OCI-M2 (cell line): ENCODE data around the gene ACACA.
"Not testable (repeated sequence)": the region's sequence is repeated elsewhere in the genome, so short reads cannot be mapped to it uniquely, and the experiment has no call there.

Experiments used
- DNase-seq: peaks from one replicate; lab custom pipeline; 2025; ENCODE audit not compliant: unreplicated experiment; lab: John Stamatoyannopoulos, UW

The ACACA gene

DNA sequence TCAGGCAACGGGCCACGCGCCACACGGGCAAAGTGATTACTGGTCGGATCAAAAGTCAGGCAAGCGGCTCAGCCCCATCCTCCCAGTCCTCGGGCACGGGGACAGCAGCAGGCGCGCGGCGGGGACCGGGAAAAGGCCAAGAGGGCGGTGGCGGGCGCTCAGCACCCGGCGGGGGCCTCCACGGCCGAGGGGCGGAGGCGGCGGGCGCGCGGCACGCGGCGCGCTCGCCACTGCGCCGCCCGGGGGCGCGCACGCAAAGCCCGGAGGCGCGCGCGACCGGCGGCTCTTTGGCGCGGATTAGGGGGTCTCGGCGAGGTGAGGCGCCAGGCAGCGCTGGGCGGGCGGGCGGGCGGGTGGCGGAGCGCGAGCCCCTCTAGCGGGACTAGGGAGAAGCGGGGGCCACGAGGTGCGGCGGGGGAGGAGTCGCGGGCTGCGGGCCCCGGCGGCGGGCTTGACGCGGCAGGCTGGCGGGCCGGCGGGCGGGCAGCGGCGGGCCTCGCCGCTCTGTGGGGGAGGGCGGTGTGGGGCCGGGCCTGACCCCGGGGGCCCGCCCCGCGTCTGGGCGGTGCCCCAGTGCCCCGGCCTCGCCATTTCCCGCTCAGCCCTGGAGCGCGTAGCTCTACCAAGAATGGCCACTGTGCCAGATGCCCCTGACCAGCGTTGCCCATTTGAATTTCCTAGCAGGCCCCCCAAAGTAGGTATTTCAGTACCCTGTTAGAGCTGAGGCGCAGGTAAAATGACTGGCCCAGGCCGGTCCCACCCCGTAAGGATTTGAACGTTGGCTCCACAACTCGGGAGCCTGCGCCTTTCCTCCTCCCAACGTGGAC lies at the start of gene ACACA, which contains the start of gene TADA2A:
Gene ACACA, minus strand, starts transcription at position 202 of the 827 bp plus-strand sequence. CDS start 537 bp downstream, outside the sequence.
Gene TADA2A, plus strand, starts transcription at position 252 of the 827 bp plus-strand sequence. CDS start 4,480 bp downstream, outside the sequence.
- DNase-seq = no peak

DNA sequence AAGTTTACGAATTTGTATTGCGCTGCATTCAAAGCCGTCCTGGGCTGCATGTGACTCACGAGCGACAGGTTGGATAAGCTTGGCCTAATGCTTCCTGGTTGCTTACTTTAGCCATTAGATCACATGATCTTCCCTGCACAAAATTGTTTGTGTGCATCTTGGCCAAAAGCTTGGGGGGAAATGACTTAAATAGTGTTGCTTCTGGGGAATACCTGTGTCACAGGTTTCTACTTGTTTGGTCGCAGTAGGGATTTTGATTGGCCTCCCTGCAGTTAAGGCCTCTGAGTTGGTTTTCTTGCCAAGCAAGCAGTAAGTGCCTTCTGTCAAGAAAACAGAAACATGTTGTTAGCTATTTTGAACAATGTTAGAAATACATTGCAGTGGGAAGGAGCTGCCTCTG lies 43.5 kb upstream of the ACACA start:
- no peak for DNase-seq

DNA sequence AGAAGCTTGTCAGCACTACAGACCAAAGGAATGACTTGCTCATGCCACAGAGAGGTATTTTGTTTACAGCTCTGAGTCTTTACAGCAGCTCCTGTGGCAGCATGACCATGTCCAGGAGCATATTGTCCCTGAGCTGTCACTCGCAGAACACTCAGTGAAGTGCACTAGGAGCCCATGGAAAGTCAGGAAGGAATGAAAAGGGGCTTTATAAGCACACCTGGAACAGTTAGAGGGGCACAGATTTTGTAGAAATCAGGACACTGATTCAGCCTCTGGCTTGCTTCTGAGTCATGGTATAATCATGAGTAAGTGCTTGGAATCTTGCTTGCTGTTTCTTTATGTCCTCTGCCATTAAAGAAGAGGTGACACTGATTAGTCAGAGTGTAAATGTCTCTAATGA lies 41.0 kb upstream of the ACACA start:
- DNase-seq = no peak

DNA sequence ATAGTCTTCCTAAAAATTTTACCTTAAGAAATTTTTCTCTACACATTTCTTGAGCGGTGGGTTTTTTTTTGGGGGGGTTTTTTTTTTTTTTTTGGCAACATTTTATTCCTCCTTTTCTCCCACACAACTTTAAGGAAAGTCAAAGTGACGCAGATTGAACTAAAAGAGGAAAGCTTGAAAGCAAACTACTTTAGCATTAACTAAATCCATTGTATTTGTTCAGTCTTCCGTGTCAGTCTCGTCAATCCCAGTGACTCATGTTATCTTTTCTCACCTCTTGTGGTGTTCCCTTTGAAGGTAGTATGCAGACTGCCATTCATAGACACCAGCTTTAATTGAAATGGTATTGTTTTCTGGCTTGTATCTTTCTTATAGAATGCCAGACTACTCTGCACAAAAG lies 39.4 kb upstream of the ACACA start:
- DNase-seq = no peak

DNA sequence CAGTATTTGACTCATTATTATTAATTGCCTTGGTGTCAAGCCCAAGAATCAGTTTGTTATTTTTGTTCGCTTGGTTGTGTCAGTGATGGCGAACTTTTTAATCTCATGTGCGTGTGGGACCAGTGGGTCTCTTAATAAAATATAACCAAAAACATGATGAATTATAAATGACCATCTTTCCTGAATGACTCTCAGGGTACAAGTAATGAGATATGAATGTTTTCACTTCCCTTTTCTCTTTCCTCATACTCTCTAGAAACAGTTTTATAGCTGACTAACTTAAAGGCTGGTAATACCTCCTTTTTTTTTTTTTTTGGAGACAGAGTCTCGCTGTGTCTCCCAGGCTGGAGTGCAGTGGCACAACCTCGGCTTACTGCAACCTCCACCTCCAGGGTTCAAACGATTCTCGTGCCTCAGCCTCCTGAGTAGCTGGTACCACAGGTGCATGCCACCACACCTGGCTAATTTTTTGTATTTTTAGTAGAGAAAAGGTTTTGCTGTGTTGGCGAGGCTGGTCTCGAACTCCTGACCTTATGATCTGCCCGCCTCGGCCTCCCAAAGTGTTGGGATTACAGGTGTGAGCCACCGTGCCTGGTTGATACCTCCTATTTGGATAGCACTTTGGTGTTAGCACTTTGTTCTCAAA lies 34.9 kb upstream of the ACACA start:
- DNase-seq = not testable (repeated sequence)

DNA sequence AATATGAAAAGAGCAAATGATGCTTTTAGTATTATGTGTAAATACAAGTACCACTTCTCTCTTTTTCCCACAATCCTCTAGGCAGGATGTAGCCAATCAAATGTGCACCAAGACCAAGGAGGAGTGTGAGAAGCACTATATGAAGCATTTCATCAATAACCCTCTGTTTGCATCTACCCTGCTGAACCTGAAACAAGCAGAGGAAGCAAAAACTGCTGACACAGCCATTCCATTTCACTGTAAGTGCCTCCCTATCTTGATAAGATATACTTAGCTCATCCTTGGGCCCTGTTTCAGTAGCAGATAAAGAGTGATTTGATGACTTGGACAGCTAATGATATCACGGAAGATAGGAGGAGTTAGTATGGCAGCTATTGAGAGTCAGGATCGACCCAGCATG lies 33.8 kb upstream of the ACACA start:
- no peak for DNase-seq

DNA sequence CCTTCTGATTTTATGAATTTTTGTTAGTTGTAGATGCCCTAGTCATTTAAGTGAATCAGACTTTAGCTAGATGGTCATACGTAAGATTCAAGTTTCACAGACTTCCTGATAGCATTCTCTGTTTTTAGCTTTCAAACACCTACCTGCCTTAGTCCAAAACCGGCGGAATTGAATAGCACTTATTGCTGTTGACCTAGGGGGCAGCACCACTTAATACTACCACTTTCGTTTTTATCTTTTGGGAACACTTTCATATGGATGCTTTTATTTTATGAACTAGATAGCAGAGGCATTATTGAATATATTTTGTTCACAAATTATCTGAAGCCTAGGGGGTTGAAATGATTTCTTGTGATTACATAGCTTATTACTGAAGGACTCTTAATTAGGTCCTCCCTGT lies 31.5 kb upstream of the ACACA start:
- DNase-seq = no peak

DNA sequence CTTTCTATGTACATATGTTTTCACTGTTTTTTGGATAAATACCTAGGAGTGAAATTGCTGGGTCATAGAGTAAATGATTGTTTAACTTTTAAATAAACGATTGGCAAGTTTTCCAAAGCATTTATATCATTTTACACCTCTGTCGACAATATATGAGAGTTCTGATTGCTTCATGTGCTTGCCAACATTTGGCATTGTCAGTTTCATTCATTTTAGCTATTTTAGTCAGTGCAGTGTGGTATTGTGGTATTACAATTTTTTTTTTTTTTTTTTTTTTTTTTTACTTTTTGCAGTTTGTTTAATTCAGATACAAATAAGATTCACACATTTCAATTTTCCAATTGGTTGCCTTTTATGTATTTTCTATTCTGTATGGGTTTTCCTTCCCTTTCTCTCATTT lies 26.0 kb upstream of the ACACA start:
- DNase-seq = no peak

DNA sequence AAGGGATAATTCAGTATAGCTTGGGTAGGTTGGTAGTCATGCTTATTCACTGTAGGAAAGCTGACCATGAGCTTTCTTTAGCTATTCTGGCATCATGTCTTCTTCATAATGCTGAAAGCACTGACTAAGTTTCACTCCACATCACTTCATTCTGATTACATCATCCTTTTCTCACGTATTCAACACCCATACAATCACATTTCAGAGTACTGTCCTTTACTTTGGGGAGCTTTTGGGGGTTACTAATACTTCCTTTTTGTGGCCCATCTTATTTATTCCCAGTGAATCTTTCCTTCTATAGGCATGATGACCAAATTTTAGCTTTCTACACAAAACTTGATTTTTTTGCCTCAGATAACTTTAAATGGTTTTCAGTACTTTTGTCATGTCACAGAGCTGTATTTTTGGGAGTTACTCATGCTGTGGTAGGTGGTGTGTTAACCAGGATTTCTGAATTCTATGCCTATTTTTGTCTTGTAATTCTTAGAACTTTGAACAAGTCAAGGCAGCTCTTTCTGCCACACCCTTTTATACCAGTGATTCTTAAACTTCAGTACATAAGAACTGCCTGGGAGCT lies 23.5 kb upstream of the ACACA start:
- no peak for DNase-seq

DNA sequence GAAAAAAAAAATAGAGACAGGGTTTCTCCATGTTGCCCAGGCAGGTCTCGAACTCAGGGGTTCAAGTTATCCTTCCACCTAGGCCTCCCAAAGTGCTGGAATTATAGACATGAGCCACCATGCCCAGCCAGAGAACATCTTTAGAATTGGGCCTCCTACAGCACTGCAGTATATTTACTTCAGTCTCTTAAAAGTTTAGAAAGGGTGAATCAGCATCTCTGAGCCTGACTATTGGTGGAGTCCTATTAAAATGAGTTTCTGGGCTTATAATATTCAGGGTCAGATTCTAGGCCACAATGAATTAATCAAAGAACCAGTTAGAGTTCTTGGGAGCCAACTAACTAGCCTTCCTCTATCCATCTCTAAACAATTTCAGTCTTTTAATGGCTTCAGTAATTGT lies 22.8 kb upstream of the ACACA start:
- DNase-seq = no peak

DNA sequence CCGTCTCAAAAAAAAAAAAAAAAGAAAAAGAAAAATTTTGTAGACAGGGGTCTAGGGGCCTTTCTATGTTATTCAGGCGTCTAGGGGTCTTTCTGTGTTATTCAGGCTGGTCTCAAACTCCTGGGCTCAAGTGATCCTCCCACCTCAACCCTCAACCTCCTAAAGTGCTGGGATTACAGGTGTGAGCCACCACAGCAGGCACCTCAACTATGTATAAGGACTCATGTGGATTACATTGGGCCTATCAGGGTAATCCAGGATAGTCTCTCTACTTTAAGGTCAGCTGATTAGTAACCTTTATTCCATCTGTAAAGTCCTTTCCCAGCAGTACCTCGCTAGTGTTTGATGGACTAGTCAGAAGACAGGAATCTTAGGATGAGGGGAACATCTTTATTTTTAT lies 22.4 kb upstream of the ACACA start:
- no peak for DNase-seq

DNA sequence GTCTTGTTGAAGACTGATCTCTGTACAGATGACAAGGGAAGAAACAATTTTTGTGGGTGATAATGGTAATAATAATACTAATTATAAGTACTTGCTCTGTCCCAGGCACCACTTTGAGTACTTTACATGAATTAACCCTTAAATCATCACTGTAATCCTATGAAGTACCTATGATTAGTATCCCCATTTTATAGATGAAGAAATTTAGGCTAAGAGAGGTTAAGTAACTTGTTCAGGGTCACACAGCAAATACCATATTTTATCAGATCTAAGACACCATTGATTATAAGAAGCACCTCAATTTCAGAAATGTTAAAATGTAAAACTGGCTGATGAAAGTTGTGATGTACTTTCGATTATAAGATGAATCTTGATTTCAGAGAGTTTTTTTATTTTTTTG lies 18.6 kb upstream of the ACACA start:
- DNase-seq = no peak

DNA sequence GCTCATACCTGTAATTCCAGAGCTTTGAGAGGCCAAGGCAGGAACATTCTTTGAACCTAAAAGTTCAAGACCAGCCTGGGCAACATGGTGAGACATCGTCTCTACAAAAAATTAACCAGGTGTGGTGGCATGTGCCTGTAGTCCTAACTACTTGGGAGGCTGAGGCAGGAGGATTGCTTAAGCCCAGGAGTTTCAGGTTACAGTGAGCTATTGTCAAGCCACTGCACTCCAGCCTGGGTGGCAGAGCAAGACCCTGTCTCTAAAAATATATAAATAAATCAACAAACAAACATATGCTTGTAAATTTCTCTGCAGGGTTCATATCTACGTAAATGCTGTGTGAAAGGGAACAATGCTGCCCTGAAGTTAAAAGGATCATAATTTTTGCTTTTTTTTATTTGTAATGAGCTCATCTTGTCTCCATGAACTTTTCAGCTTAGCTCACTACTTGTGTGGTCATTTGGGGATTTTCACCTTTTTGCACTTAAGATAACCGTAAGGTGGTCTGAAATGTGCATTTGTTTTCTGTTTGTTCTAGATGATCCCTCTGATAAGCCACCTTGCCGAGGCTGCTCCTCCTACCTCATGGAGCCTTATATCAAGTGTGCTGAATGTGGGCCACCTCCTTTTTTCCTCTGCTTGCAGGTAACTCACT lies 16.5 kb upstream of the ACACA start:
- DNase-seq = no peak

DNA sequence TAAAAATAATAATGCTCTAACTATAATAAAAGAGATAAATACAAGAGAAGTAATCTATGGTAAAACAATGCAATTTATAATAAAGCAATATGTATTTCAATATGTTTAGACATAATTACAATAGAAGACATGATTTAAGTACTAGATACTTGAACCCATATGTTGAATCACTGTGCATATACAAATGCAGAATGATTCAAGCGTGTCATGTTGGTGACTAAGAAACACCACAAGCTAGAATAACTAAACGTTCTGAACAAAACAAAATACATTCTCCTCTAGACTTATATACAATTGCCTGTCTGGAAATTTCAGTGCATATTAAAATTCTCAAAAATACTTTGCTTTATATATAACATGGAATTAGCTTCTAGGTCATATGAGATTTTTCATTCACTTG lies 11.2 kb upstream of the ACACA start:
- DNase-seq = no peak

DNA sequence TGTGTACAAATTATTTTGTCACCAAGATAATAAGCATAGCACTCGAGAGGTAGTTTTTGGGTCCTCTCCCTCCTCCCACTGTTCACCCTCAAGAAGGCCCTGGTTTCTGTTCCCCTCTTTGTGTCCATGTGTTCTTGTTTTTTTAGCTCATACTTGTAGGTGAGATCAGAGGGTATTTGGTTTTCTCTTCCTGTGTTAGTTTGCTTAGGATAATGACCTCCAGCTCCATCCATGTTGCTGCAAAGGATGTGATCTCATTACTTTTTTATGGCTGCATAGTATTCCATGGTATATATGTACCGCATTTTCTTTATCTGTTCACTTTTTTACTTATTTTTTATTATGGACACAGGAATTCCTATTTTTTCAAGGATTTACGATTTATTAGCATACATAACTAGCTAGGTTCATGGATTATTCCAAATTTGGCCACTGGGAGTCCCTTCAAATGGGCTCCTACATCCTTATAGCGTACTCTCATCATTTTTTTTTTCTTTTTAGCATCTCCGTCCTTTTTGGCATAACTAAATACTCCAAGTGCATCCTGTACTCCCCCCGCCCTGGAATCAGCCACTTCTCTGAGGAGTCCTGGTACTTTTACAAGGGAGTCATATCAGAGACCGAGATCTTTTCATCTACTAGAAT lies 7.4 kb upstream of the ACACA start:
- no peak for DNase-seq

DNA sequence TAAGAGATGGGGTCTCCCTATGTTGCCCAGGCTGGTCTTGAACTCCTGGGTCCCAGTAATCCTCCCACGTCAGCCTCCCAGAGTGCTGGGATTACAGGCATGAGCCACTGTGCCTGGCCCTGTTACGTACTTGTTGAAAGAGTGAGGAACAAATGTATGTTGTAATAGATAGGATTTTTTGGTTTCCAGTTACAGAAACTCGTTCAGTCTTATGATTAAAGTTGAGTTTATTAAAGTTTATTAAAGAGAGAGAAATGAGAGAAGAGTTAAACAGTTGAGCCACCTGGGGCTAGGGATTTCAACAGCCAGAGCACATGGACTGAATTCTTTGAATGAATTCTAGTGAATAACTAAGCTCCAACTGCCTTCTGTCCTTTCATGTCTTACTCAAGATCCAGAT lies 3.7 kb upstream of the ACACA start:
- no peak for DNase-seq

DNA sequence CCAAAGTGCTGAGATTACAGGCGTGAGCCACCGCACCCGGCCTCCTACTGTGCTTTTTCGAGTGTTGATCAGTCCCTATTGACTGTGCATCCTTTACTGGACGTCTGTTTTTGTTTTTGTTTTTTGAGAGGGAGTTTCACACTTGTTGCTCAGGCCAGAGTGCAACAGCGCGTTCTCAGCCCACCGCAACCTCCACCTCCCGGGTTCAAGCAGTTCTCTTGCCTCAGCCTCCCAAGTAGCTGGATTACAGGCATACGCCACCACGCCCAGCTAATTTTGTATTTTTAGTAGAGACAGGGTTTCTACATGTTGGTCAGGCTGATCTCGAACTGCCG lies 1.5 kb upstream of the ACACA start:
- not testable (repeated sequence) for DNase-seq

DNA sequence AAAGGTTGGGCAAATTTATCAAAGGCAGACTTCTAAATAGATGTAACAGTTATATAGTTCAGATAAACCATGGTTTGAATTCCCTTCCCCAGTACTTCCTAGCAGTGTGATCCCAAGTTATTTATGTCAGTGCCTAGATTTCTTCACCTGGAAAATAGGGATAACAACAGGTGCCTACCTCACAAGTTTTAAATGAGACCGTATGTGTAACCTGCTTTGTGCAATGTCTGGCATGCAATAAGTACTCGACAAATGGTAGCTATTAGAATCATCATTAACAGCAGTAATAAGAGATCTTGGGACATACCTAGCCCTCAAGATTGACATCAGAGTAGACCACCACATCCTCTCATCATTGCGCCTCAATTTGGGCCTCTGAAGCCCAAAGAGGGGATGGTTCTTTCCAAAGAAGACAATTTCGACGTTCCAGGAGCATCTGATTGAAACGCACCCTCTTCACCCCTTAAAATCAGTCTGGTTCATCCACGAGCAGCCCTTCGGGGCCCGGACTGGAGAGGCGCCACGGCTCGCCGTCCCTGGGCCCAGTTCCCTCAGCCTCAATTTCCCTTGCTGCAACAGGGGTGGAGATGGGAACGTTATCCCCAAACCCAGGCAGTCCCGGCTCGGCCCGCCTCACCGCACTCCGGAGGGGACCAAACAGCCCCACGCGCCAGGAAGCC lies 541 bp downstream of the ACACA start:
- no peak for DNase-seq

DNA sequence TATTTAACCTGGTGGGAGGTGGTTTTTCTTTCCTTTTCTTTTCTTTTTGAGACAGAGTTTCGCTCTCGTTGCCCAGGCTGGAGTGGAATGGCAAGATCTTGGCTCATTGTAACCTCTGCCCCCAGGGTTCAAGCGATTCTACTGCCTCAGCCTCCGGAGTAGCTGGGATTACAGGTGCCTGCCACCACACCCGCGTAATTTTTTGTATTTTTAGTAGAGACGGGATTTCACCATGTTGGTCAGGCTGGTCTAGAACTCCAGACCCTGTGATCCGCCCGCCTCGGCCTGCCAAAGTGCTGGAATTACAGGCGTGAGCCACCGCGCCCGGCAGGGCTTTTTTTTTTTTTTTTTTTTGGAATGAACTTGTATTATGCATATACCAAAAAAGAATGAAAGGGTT lies 1.1 kb downstream of the ACACA start:
- DNase-seq = not testable (repeated sequence)

DNA sequence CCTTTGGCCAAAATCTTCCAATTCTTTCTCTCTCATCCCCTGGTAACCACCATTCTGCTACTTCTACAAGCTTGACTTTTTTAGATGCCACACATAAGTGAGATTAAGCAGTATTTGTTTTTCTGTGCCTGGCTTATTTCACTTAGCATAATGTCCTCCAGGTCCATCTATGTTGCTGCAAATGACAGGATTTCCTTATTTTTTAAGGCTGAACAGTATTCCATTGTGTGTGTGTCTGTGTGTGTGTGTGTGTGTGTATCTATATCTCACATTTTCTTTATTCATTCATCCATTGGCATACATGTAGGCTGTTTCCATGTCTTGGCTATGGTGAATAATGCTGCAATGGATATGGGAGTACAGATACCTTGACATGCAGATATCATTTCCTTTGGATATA lies 6.1 kb downstream of the ACACA start:
- DNase-seq = no peak
